ENCODE results near the gene PIGQ. TPM values are rescaled to one million over a fixed set of nuclear protein-coding genes. Genes with fewer than 3 reads are reported as not detected.
A peak's percentile ranks its signal among the peaks of the same experiment; 100 is the strongest.

The PIGQ gene
- total and polyA plus RNA-seq, 2 of the 8 experiments (the other 6 are each of a cell fraction or from before 2014, with no cell fraction given), result 36.0 to 49.2 TPM

DNA sequence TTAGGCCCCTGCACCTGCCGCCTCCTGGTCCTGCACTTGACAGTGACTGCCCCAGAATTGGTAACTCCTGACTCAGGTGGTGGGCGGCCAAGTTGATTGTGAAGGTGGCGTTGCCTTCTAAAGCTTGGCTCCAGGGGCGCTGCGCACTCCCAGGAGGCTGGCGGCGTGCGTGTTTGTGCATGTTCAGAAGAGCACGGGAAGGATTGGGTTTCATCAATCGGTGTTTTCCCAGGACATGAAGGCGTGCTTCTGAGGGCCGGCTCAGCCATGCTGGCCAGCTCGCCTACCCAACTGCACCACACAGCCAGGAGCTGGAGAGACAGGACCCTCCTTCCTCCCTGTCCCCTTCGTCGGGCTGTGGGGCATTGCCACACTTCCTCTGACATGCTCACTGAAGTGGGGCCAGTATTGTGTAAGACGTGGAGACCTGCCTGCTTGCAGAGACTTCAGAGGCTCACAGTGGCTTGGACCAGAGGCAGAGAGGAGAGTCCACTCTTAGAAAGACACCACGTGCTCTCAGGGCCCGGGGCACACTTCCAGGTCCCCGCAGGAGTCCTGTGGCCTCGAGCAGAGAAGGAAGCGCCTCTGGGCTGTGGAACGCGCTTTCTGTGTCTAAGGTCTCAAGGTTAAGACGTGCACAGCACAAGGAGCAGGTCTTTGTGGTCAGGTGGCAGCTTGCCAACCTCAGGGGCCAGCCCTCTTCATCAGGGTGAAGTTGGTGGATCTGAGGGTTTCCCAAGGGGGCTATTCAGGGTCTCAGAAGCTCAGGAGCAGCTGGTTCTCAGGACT lies 22.9 kb downstream of the PIGQ start:
- no peak overlapping the region for H3K56ac ChIP-seq (replicated peaks; ENCODE audit: insufficient read length, low read depth, low read length)
- peaks cover 20 to 41% of the 10 kb centered on the region in 2 experiments for H4K20me1 ChIP-seq (replicated peaks in 1 of 2; ENCODE audit: control insufficient read depth in 1 of 2, insufficient read depth in 2 of 2, low read length in 2 of 2)
- no peak for FAIRE-seq
- no peak for DNase-seq (ENCODE audit: low read depth in 1 of 2, low spot score in 2 of 2)
- ChIA-PET POLR2A (ENCODE audit: partially characterized antibody) (interaction anchor here (0.6 to 1.9 kb wide), 7 partner anchors 9 to 209 kb away, joined by 3 to 7 read pairs (median 3); partner anchors contain the start of gene METTL26), CTCF (ENCODE audit: partially characterized antibody) (interaction anchor here (0.7 to 4.2 kb wide), 15 partner anchors 7 to 75 kb away, joined by 3 to 22 read pairs (median 6); partner anchors contain the start of gene METTL26)
- H3K23me2 ChIP-seq (ENCODE audit: low read depth, low read length), result peaks cover 9% of the 10 kb centered on the region
- 0 out of 2 replicates have a peak overlapping the region, but pooled peaks have one; percentile 5 for H2BK5ac ChIP-seq (ENCODE audit: low read depth, low read length)
- H3K4me2 ChIP-seq (ENCODE audit: insufficient read depth in 1 of 2, low read depth in 2 of 2, low read length in 2 of 2), result no peak overlapping the region
- no peak overlapping the region for H4K91ac ChIP-seq (replicated peaks; ENCODE audit: insufficient read length, low read length)
- no peak overlapping the region for H3K9ac ChIP-seq (replicated peaks in 1 of 4; ENCODE audit: extremely low read depth in 1 of 4, low read depth in 3 of 4, low read length in 3 of 4)
- no peak overlapping the region for H4K5ac ChIP-seq (ENCODE audit: insufficient read length, low read depth, low read length)
- H4K8ac ChIP-seq (ENCODE audit: extremely low read depth, insufficient read depth, low read length), result no peak overlapping the region
- peaks cover 0 to 21% (median 12%) of the 10 kb centered on the region in 4 experiments; a peak in 5 of 7 replicates for H3K27me3 ChIP-seq (replicated peaks in 1 of 4; ENCODE audit: control insufficient read depth in 3 of 4, extremely low read depth in 1 of 4, insufficient read depth in 3 of 4, low read length in 3 of 4)
- no peak overlapping the region for H2BK20ac ChIP-seq (ENCODE audit: low read length)
- H3K18ac ChIP-seq (ENCODE audit: extremely low read depth, low read length), result no peak overlapping the region
- H3K4me1 ChIP-seq (replicated peaks in 1 of 4; ENCODE audit: control insufficient read depth in 3 of 4, insufficient read depth in 4 of 4, low read length in 3 of 4), result peaks cover 0 to 14% (median 7%) of the 10 kb centered on the region in 4 experiments; a peak in 4 of 7 replicates
- H3K14ac ChIP-seq (ENCODE audit: insufficient read length), result no peak overlapping the region
- no peaks in the 10 kb centered on the region for H3K9me3 ChIP-seq (ENCODE audit: insufficient read depth in 2 of 2, low read depth in 1 of 2, low read length in 1 of 2)
- no peak overlapping the region for H3K27ac ChIP-seq (ENCODE audit: low read depth, low read length)
- no peak overlapping the region for H3K4ac ChIP-seq (replicated peaks; ENCODE audit: insufficient read length, low read depth, low read length)
- peaks cover 16% of the 10 kb centered on the region; the same call in 1 of the 2 replicates for H3K79me1 ChIP-seq (ENCODE audit: low read depth, low read length)
- H2BK120ac ChIP-seq (replicated peaks; ENCODE audit: low read depth, low read length), result no peak overlapping the region
- 91% methylated on average over 24 of the region's 24 CpGs; no CpG with 5 or more reads in 1 of the 2 experiments for WGBS, 2 experiments (ENCODE audit: extremely low coverage in 1 of 2, insufficient coverage in 1 of 2, insufficient read length in 1 of 2, insufficient replicate concordance in 2 of 2, low coverage in 1 of 2, low lambda C conversion rate in 2 of 2, missing lambda C conversion rate in 1 of 2)
- H3K23ac ChIP-seq (ENCODE audit: insufficient read length), result no peak overlapping the region
- no peak overlapping the region for H2BK15ac ChIP-seq (ENCODE audit: low read length)
- H3K79me2 ChIP-seq (ENCODE audit: control insufficient read depth in 1 of 2, insufficient read depth in 2 of 2, low read length in 2 of 2), result peaks cover 0 to 20% of the 10 kb centered on the region in 2 experiments; a peak in 3 of 4 replicates
- H2AFZ ChIP-seq (ENCODE audit: low read length), result no peak overlapping the region
- no peaks in the 10 kb centered on the region for H3K36me3 ChIP-seq (ENCODE audit: control insufficient read depth in 2 of 4, insufficient read depth in 4 of 4, low read length in 3 of 4)
- TF ChIP-seq JUN (IDR thresholded peaks at IDR 0.05; ENCODE audit: low read depth, low read length) (no peak), RBBP5 (IDR thresholded peaks at IDR 0.05; ENCODE audit: borderline replicate concordance, low read depth, low read length) (no peak), PHF8 (conservative IDR thresholded peaks at IDR 0.05; ENCODE audit: low read depth, low read length) (no peak)
- no peak overlapping the region for H2AK5ac ChIP-seq (ENCODE audit: low read depth, low read length)
- no peak overlapping the region for H3K4me3 ChIP-seq (ENCODE audit: extremely low read depth in 1 of 4, insufficient read depth in 2 of 4, low read depth in 3 of 4, low read length in 4 of 4)
- no peak overlapping the region for H2BK12ac ChIP-seq (ENCODE audit: low read depth, low read length)

All from H1 (cell line).